GM19099 (cell line): ENCODE results near the gene ADAD1.

ENCODE experiments used
- POLR2A ChIP-seq: IDR thresholded peaks from 3 replicates; pipeline ENCODE4 v1.6.1; 2011; ENCODE audit warnings: low read depth; ENCODE audit not compliant: insufficient read length; ENCODE audit errors: extremely low read depth

The ADAD1 gene

GRCh38 chr4:122378711-122379110, at the start of gene ADAD1:
TSS of gene ADAD1 (plus strand) at chr4:122379011. CDS start at chr4:122380070, 1,059 bp downstream.
- TF ChIP-seq POLR2A = no peak

- TF ChIP-seq POLR2A = no peak
Measured at GRCh38 chr4:122329876-122330565, 48.8 kb upstream of the ADAD1 start.

GRCh38 chr4:122331195-122331594, 47.6 kb upstream of the ADAD1 start:
- TF ChIP-seq POLR2A = no peak

- TF ChIP-seq POLR2A = no peak
Measured at GRCh38 chr4:122334828-122335227, 44.0 kb upstream of the ADAD1 start.

- TF ChIP-seq POLR2A = no peak
Measured at GRCh38 chr4:122341886-122342285, 36.9 kb upstream of the ADAD1 start.

GRCh38 chr4:122346036-122346435, 32.8 kb upstream of the ADAD1 start:
- no peak for TF ChIP-seq POLR2A

- TF ChIP-seq POLR2A = no peak
Measured at GRCh38 chr4:122346503-122346902, 32.3 kb upstream of the ADAD1 start.

GRCh38 chr4:122356317-122356808, 22.4 kb upstream of the ADAD1 start:
- no peak for TF ChIP-seq POLR2A

- no peak for TF ChIP-seq POLR2A
Measured at GRCh38 chr4:122360754-122361153, 18.1 kb upstream of the ADAD1 start.

- TF ChIP-seq POLR2A = no peak
Measured at GRCh38 chr4:122364700-122365404, 14.0 kb upstream of the ADAD1 start.

- TF ChIP-seq POLR2A = no peak
Measured at GRCh38 chr4:122377352-122377751, 1.5 kb upstream of the ADAD1 start.

- TF ChIP-seq POLR2A = no peak
Measured at GRCh38 chr4:122379239-122379638, 428 bp downstream of the ADAD1 start.

- TF ChIP-seq POLR2A = no peak
Measured at GRCh38 chr4:122383341-122383740, 4.5 kb downstream of the ADAD1 start.

- TF ChIP-seq POLR2A = no peak
Measured at GRCh38 chr4:122384245-122384644, 5.4 kb downstream of the ADAD1 start.

- TF ChIP-seq POLR2A = no peak
Measured at GRCh38 chr4:122393276-122393675, 14.5 kb downstream of the ADAD1 start.

GRCh38 chr4:122403861-122404260, 25.1 kb downstream of the ADAD1 start:
- TF ChIP-seq POLR2A = no peak
